HG03280 (cell line): ENCODE results near the gene ACCSL.

Source experiments
- ATAC-seq: cut with Tn5 transposase; IDR thresholded peaks from one replicate; pipeline ENCODE4 v1.9.1; 2021; ENCODE audit warnings: mild to moderate bottlenecking, moderate library complexity; ENCODE audit not compliant: unreplicated experiment

ACCSL gene

GRCh38 chr11:44094260-44094868 lies 46.6 kb downstream of the ACCSL start:
- ATAC-seq: no peak

- ATAC-seq: peak; percentile 95
Measured at GRCh38 chr11:44095506-44096359, 48.0 kb downstream of the ACCSL start, which contains the start of gene EXT2. TSS of gene EXT2 (plus strand) at chr11:44095678. CDS start at chr11:44107713, 12,035 bp downstream.

- no peak for ATAC-seq
Measured at GRCh38 chr11:44096360-44097185, 48.8 kb downstream of the ACCSL start.

GRCh38 chr11:44097821-44098220 lies 50.0 kb downstream of the ACCSL start:
- no peak for ATAC-seq

GRCh38 chr11:44101098-44101497 lies 53.3 kb downstream of the ACCSL start:
- ATAC-seq: no peak

- no peak for ATAC-seq
Measured at GRCh38 chr11:44104481-44105294, 56.9 kb downstream of the ACCSL start.

- no peak for ATAC-seq
Measured at GRCh38 chr11:44108260-44108659, 60.5 kb downstream of the ACCSL start.
